HL-60/S4 treated with retinoic acid at 250 ng/mL for 4 days and 3 days (cell line): ENCODE data around the gene MRPL4.

Source experiments
- in situ Hi-C: fragments of 300-500 bp; cut with MboI; formaldehyde crosslinking; loops from 2 replicates; pipeline ENCODE4 v1.7.0; 2022; ENCODE audit warnings: low sequenced_read_pairs

Gene MRPL4

DNA sequence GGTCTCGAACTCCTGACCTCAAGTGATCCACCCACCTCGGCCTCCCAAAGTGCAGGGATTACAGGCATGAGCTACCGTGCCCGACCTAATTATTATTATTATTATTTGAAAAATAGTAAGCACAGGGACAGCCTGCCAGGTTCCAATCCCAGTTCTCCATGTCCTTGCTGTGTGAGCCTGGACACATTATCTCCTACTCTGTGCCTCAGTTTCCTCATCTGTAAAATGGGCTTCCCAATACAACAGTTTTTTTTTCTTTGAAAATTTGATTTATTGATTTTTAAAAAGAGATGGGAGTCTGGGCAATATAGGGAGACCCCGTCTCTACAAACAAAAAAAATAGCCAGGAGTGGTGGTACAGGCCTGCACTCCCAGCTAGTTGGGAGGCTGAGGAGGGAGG lies 54.3 kb downstream of the MRPL4 start:
- in situ Hi-C loops, result no loop called here

DNA sequence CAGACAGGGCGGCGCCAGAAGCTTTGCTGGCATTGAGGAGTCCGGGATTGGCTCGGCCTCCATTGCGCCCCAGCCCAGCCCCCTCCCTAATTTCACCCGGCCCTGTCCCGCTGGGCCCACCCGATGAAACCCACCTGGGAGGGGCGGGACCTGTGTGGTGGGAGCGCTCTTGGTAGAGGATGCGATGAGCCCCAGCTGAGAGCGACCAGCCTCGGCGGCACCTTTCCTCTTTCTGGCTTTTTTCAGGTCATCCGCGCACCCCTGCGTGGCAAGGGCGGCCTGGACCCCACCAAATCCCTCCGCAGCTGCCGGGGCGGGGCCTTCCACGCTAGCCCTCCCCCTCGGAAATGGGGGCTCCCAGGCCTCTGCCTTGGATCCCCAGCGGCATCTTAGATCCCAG lies 57.4 kb downstream of the MRPL4 start, which contains the start of gene ZGLP1:
Gene ZGLP1, minus strand, starts transcription at position 393 of the 400 bp plus-strand sequence.
- in situ Hi-C loops, result no loop called here
